GM12872 (cell line): ENCODE data around the gene SPSB1.

Experiments used
- TF ChIP-seq, protein P1 (sequence below): IDR thresholded peaks from 3 replicates; pipeline ENCODE4 v1.5.1; 2011; ENCODE audit warnings: low read depth, mild to moderate bottlenecking, low read length, moderate library complexity; ENCODE audit not compliant: insufficient read depth

The SPSB1 gene

DNA sequence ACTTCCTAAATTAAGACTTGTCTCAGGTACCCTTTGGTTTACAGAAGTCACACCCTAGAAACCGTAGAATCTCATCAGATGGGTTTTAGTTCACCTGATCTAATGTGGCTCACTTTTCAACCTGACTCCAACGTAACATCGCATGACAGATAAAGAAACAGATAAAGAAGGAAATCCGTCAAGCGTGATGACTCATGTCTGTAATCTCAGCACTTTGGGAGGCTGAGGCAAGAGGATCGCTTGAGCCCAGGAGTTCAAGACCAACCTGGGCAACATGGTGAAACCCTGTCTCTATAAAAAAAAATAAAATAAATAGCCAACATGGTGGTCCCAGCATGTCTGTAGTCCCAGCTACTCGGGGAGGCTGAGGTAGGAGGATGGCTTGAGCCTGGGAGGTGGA lies 97.3 kb downstream of the SPSB1 start:
- TF ChIP-seq, protein P1, sequence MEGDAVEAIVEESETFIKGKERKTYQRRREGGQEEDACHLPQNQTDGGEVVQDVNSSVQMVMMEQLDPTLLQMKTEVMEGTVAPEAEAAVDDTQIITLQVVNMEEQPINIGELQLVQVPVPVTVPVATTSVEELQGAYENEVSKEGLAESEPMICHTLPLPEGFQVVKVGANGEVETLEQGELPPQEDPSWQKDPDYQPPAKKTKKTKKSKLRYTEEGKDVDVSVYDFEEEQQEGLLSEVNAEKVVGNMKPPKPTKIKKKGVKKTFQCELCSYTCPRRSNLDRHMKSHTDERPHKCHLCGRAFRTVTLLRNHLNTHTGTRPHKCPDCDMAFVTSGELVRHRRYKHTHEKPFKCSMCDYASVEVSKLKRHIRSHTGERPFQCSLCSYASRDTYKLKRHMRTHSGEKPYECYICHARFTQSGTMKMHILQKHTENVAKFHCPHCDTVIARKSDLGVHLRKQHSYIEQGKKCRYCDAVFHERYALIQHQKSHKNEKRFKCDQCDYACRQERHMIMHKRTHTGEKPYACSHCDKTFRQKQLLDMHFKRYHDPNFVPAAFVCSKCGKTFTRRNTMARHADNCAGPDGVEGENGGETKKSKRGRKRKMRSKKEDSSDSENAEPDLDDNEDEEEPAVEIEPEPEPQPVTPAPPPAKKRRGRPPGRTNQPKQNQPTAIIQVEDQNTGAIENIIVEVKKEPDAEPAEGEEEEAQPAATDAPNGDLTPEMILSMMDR: no peak

GRCh38 chr1:9391620-9392019 lies 98.9 kb downstream of the SPSB1 start:
- TF ChIP-seq, protein P1: no peak

DNA sequence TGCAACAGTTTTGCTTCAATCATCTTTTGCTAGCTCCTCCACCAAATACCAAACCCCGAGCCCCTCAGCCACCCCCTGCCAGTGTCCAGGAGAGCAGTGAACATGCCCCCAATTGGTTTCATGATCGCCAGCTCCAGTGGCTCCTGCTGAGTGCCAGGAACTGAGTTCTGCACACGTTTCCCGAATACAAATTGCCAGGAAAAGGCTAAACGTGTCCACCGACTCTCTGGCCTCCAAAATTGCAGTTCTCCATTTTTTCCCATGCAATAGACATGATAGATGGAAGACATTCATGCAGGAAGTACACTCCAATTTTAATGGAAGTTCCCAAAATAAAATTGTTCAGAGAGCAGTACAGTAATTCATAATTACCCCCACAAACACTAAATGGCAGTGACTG lies 101.3 kb downstream of the SPSB1 start:
- TF ChIP-seq, protein P1: no peak

GRCh38 chr1:9395018-9395417 lies 102.3 kb downstream of the SPSB1 start:
- TF ChIP-seq, protein P1: no peak

- TF ChIP-seq, protein P1: no peak
These were observed 104.4 kb downstream of the SPSB1 start for GRCh38 chr1:9397047-9397446.

GRCh38 chr1:9397997-9398526 lies 105.4 kb downstream of the SPSB1 start:
- TF ChIP-seq, protein P1: no peak

DNA sequence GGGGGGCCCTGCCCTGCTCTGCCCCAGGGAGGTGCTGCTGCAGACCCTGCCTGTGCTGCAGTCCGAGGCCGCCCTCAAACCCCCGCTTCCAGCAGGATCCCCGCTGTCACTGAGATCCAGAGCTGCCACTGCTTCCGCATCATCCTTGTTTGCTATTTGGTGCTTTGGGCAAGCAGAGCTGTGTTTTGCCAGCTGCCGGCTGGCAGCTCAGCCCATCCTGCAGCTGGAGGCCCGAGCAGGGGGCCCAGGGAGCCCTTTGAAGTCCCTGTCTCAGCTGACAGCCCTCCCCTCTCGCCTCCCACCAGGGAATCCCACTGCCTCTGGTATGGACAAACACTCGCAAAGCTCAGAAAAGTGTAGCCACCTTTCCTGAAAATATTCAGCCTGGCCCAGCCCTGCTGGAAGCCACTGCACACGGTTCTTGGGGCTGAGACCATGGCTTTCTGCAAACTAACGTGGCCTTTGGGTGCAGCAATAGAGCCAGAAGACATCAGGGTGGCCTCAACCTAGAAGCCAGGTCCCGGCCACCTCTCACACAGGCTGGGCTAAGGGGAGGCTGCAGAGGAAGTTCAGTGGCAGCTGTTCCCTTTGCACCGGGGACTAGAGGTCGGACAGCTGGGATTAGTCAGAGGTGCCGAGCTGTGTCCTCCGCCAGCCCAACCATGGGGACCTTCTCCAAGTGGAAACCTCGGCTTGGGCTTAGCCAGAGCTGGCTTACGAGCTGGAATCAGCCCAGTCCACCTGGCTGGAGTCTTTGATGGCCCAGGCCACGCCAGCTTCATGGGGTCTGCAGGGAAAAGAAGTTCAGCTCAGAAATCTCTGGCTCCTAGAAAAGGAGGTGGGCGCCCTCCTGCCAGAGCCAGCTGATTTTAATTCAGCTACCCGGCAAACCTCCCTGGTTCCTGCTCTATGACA lies 107.1 kb downstream of the SPSB1 start:
- TF ChIP-seq, protein P1: no peak
